ENCODE measurements around the gene TMC1.

GRCh38 chr9:72772661-72773060 lies 251.3 kb downstream of the TMC1 start:
- TF ChIP-seq, protein P1, sequence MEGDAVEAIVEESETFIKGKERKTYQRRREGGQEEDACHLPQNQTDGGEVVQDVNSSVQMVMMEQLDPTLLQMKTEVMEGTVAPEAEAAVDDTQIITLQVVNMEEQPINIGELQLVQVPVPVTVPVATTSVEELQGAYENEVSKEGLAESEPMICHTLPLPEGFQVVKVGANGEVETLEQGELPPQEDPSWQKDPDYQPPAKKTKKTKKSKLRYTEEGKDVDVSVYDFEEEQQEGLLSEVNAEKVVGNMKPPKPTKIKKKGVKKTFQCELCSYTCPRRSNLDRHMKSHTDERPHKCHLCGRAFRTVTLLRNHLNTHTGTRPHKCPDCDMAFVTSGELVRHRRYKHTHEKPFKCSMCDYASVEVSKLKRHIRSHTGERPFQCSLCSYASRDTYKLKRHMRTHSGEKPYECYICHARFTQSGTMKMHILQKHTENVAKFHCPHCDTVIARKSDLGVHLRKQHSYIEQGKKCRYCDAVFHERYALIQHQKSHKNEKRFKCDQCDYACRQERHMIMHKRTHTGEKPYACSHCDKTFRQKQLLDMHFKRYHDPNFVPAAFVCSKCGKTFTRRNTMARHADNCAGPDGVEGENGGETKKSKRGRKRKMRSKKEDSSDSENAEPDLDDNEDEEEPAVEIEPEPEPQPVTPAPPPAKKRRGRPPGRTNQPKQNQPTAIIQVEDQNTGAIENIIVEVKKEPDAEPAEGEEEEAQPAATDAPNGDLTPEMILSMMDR (IDR thresholded peaks at IDR 0.05) = no peak
- no peak for TF ChIP-seq POLR2A (IDR thresholded peaks at IDR 0.05)
- TF ChIP-seq POLR2AphosphoS5 (IDR thresholded peaks at IDR 0.05) = no peak

Data from breast epithelium (tissue), 3 donors.